Endothelial cell of umbilical vein (primary cell): Measurements from ENCODE around the gene SETBP1. TPM values are rescaled to one million over a fixed set of nuclear protein-coding genes. Genes with fewer than 3 reads are reported as not detected.

Experiments
- BruUV-seq: library from RNA; stranded (reverse); fragments of 400-500 nt; replicated peaks from 2 replicates; lab custom pipeline; 2021; lab: Mats Ljungman, UMichigan
- CTCF ChIA-PET: fragments of 300-600, 350-600 bp; sonication (Branson Sonifier 250); formaldehyde crosslinking; loops from one replicate; lab custom pipeline; 2021; ENCODE audit warnings: antibody characterized with exemption, inconsistent platforms; lab: Charles Lee
- POLR2A ChIA-PET: fragments of 300-600, 350-600 bp; sonication (Branson Sonifier 250); formaldehyde crosslinking; loops from one replicate; lab custom pipeline; 2021; ENCODE audit warnings: antibody characterized with exemption, inconsistent platforms; lab: Charles Lee
- DNase-seq: peaks from one replicate; pipeline ENCODE4 v3.0.0-alpha.2; 2011; ENCODE audit warnings: low read depth, low spot score
- FAIRE-seq: peaks from 2 replicates; lab custom pipeline; 2011; peaks lifted over from hg19 to GRCh38; lab: Jason Lieb, UNC
- H2AFZ ChIP-seq: 2 replicates; pipeline ENCODE4 v1.6.0; 2012; ENCODE audit warnings: low read depth, low read length, control low read depth, inconsistent platforms
- H3K27ac ChIP-seq: 2 replicates; pipeline ENCODE4 v1.5.1; 2011; ENCODE audit warnings: low read depth, mild to moderate bottlenecking, control low read depth, low read length, moderate library complexity; ENCODE audit not compliant: insufficient read depth
- H3K27me3 ChIP-seq, 2 experiments: 2 replicates each; pipeline versions ENCODE4 v1.6.0 to v1.6.1; 2011; ENCODE audit warnings: low read length in 2 of 2, mixed read lengths in 1 of 2; ENCODE audit not compliant: control insufficient read depth in 2 of 2, insufficient read depth in 2 of 2
- H3K36me3 ChIP-seq, 2 experiments: 2 replicates in 1 of 2; 3 replicates in 1 of 2; pipeline ENCODE4 v1.5.1; 2011; ENCODE audit warnings: low read length in 2 of 2, mild to moderate bottlenecking in 1 of 2, moderate library complexity in 1 of 2; ENCODE audit not compliant: control insufficient read depth in 2 of 2, insufficient read depth in 2 of 2; ENCODE audit errors: extremely low read depth in 1 of 2
- H3K4me1 ChIP-seq: 3 replicates; pipeline ENCODE4 v1.5.1; 2011; ENCODE audit warnings: mild to moderate bottlenecking, low read length; ENCODE audit not compliant: control insufficient read depth, insufficient read depth; ENCODE audit errors: extremely low read depth
- H3K4me2 ChIP-seq: 2 replicates; pipeline ENCODE4 v1.6.1; 2011; ENCODE audit warnings: low read length, control low read depth, mixed read lengths; ENCODE audit not compliant: insufficient read depth
- H3K4me3 ChIP-seq, 3 experiments: fragments of 200-600 bp in 1 of 3; sonication (generic), shearing (Covaris generic) in 1 of 3; replicated peaks in 1 of 3; 2 replicates each; pipeline ENCODE4 v1.5.1; 2011 to 2016; ENCODE audit warnings: control low read depth in 3 of 3, low read length in 3 of 3, mild to moderate bottlenecking in 2 of 3, inconsistent platforms in 1 of 3, low read depth in 1 of 3, moderate library complexity in 1 of 3; ENCODE audit not compliant: insufficient read depth in 1 of 3
- H3K79me2 ChIP-seq: 2 replicates; pipeline ENCODE4 v1.6.0; 2012; ENCODE audit warnings: low read length, inconsistent platforms; ENCODE audit not compliant: control insufficient read depth, insufficient read depth
- H3K9ac ChIP-seq: replicated peaks from 2 replicates; pipeline ENCODE3; 2011; ENCODE audit warnings: low read length, control low read depth; ENCODE audit not compliant: insufficient read depth; ENCODE audit errors: extremely low read depth
- H3K9me1 ChIP-seq: replicated peaks from 3 replicates; pipeline ENCODE4 v1.6.0; 2011; ENCODE audit warnings: mild to moderate bottlenecking, low read length; ENCODE audit not compliant: control insufficient read depth, insufficient read depth; ENCODE audit errors: extremely low read depth
- H3K9me3 ChIP-seq: replicated peaks from 2 replicates; pipeline ENCODE4 v1.5.1; 2012; ENCODE audit warnings: low read length, inconsistent platforms; ENCODE audit not compliant: control insufficient read depth, insufficient read depth
- H4K20me1 ChIP-seq: replicated peaks from 2 replicates; pipeline ENCODE3; 2011; ENCODE audit warnings: mild to moderate bottlenecking, low read length; ENCODE audit not compliant: control insufficient read depth, insufficient read depth; ENCODE audit errors: extremely low read depth
- EZH2 ChIP-seq: IDR thresholded peaks from 2 replicates; pipeline ENCODE4 v1.6.1; 2012; ENCODE audit warnings: borderline replicate concordance, low read depth, mild to moderate bottlenecking, moderate library complexity, low read length, inconsistent platforms; ENCODE audit not compliant: severe bottlenecking
- FOS ChIP-seq: IDR thresholded peaks from 2 replicates; pipeline ENCODE4 v1.6.1; 2011; ENCODE audit warnings: mild to moderate bottlenecking, low read length, moderate library complexity, borderline replicate concordance; ENCODE audit not compliant: insufficient read depth
- GATA2 ChIP-seq: IDR thresholded peaks from 2 replicates; pipeline ENCODE4 v1.7.0; 2011; ENCODE audit warnings: low read depth, mild to moderate bottlenecking, moderate library complexity, mixed read lengths, low read length; ENCODE audit not compliant: insufficient read length, insufficient read depth
- JUN ChIP-seq: IDR thresholded peaks from 2 replicates; pipeline ENCODE4 v1.6.1; 2011; ENCODE audit warnings: borderline replicate concordance, low read depth; ENCODE audit not compliant: insufficient read length, insufficient read depth
- MYC ChIP-seq: IDR thresholded peaks from one replicate; pipeline ENCODE4 v1.6.1; 2011; ENCODE audit warnings: mild to moderate bottlenecking, low read depth, low read length
- POLR2A ChIP-seq: IDR thresholded peaks from 2 replicates; pipeline ENCODE4 v1.6.1; 2012; ENCODE audit warnings: low read depth, mild to moderate bottlenecking, control low read depth, low read length
- POLR2AphosphoS5 ChIP-seq: IDR thresholded peaks from 2 replicates; pipeline ENCODE4 v1.6.1; 2012; ENCODE audit warnings: low read depth, mild to moderate bottlenecking, control low read depth, low read length, moderate library complexity; ENCODE audit not compliant: insufficient read depth
- dilution Hi-C: fragments of 300-500 bp; cut with MboI; formaldehyde crosslinking; loops from one replicate; pipeline ENCODE4 v1.15.0; 2019; ENCODE audit warnings: low sequenced_read_pairs; ENCODE audit not compliant: extremely low pct_ligation_motif_present
- intact Hi-C: fragments of 100-400 bp; cut with micrococcal nuclease; formaldehyde crosslinking; loops from one replicate; pipeline ENCODE4 v1.10.0; 2022
- polyA plus RNA-seq, 4 experiments: library from polyadenylated mRNA; depleted of rRNA in 3 of 4; stranded (reverse) in 3 of 4; unstranded in 1 of 4; fragments of >200 nt; gene quantifications; 2 replicates each; pipeline versions ENCODE4 v1.2.1 to v1.2.3, GENCODE V29; 2011 to 2012; ENCODE audit warnings: missing spikeins in 1 of 4
- total RNA-seq: library from RNA; stranded (reverse); gene quantifications from 2 replicates; pipeline ENCODE4 v1.2.3, GENCODE V29; 2021
- TF ChIP-seq, protein P1 (sequence below), 2 donors: IDR thresholded peaks; 1 replicate in 1 of 2; 2 replicates in 1 of 2; pipeline ENCODE4 v1.5.1; 2011; ENCODE audit warnings: low read length in 2 of 2, mild to moderate bottlenecking in 2 of 2, moderate library complexity in 2 of 2, control low read depth in 1 of 2, inconsistent platforms in 1 of 2, low read depth in 1 of 2; ENCODE audit not compliant: insufficient read depth in 1 of 2; ENCODE audit errors: extremely low read depth in 1 of 2
- TF ChIP-seq, protein P2 (sequence below): IDR thresholded peaks from 2 replicates; pipeline ENCODE4 v1.6.1; 2011; ENCODE audit not compliant: insufficient read depth, insufficient read length

SETBP1 gene
- total and polyA plus RNA-seq, 2 donors (not counting 3 experiments of a cell fraction or from before 2014, with no cell fraction given): 0.76 to 3.1 TPM

DNA sequence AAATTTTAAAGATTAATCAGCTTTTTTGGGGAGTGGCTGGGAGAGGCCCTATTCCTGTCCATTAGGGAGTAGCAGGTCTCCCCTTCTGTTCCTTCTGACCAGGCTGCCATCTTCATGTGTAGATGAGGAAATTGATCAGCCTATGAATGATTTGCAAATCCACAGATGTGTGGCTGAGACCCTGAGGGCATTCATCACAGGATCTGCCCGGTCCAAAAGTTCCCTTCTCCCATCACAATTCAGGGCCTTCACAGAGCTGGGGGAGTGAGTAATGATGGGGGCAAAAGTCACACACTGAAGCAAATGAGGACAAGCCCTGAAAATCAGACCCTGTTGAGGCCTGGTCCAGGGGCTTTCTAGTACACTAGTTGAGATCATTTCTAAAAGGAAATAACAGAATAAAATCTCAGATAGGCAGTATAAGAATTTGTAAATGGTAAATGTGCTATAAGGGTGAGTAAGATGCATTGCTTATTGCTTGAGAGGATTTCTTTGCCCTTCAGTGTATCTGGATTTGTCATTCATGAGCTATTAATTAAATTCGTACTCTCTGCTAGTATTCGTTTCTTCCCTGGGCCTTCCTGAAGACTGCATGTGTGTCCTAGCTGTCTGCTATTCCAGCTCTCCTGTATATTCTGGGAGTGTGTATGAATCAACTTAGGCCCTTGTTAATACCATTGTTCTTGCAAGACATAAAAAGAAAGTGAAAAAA lies 53.2 kb downstream of the SETBP1 start:
- H3K4me3 ChIP-seq: no peak overlapping the region
- CTCF ChIA-PET: no interaction called here
- H3K9me1 ChIP-seq: no peaks in the 10 kb centered on the region
- no peaks in the 10 kb centered on the region for H3K36me3 ChIP-seq
- no peaks in the 10 kb centered on the region for H3K9me3 ChIP-seq
- POLR2A ChIA-PET: no interaction called here
- no peak overlapping the region for H3K4me2 ChIP-seq
- no TSS peak for BruUV-seq
- dilution Hi-C loops (no loop called here), intact Hi-C loops (no loop called here)
- no peak for DNase-seq
- H3K4me1 ChIP-seq: no peaks in the 10 kb centered on the region
- TF ChIP-seq, protein P1, sequence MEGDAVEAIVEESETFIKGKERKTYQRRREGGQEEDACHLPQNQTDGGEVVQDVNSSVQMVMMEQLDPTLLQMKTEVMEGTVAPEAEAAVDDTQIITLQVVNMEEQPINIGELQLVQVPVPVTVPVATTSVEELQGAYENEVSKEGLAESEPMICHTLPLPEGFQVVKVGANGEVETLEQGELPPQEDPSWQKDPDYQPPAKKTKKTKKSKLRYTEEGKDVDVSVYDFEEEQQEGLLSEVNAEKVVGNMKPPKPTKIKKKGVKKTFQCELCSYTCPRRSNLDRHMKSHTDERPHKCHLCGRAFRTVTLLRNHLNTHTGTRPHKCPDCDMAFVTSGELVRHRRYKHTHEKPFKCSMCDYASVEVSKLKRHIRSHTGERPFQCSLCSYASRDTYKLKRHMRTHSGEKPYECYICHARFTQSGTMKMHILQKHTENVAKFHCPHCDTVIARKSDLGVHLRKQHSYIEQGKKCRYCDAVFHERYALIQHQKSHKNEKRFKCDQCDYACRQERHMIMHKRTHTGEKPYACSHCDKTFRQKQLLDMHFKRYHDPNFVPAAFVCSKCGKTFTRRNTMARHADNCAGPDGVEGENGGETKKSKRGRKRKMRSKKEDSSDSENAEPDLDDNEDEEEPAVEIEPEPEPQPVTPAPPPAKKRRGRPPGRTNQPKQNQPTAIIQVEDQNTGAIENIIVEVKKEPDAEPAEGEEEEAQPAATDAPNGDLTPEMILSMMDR (IDR thresholded peaks at IDR 0.05; ENCODE audit: extremely low read depth in 1 of 2, insufficient read depth in 1 of 2, low read depth in 1 of 2, low read length in 2 of 2): no peak
- no peak for TF ChIP-seq EZH2
- TF ChIP-seq POLR2A: no peak
- TF ChIP-seq, protein P2, sequence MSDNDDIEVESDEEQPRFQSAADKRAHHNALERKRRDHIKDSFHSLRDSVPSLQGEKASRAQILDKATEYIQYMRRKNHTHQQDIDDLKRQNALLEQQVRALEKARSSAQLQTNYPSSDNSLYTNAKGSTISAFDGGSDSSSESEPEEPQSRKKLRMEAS: no peak
- no peak for TF ChIP-seq JUN
- no peak for TF ChIP-seq POLR2AphosphoS5
- no peak for TF ChIP-seq MYC
- no peak for TF ChIP-seq FOS
- no peak for TF ChIP-seq GATA2
- no peak overlapping the region for H3K27ac ChIP-seq
- H3K9ac ChIP-seq: no peak overlapping the region
- no peaks in the 10 kb centered on the region for H3K79me2 ChIP-seq
- no peak for FAIRE-seq
- H4K20me1 ChIP-seq: no peaks in the 10 kb centered on the region
- no peaks in the 10 kb centered on the region for H3K27me3 ChIP-seq
- H2AFZ ChIP-seq: no peak overlapping the region
